ENCODE data around the gene BTNL2. TPM values are rescaled to one million over a fixed set of nuclear protein-coding genes. Genes with fewer than 3 reads are reported as not detected.

BTNL2 gene
- total and polyA plus RNA-seq, 9 of the 15 experiments (the other 6 are each of a cell fraction or from before 2014, with no cell fraction given): not detected

GRCh38 chr6:32370505-32370904 is 36.5 kb downstream of the BTNL2 start:
- CTCF ChIA-PET (ENCODE audit: low intra/inter-chr PET ratio): no interaction called here
- in situ Hi-C loops (cut with MboI) (no loop called here), intact Hi-C loops (cut with micrococcal nuclease) (no loop called here)
- Histone ChIP-seq H3K27me3 (ENCODE audit: control insufficient read depth in 2 of 2, insufficient read depth in 2 of 2, low read length in 2 of 2) (peaks cover 7 to 24% of the 10 kb centered on the region in 2 experiments; a peak in 4 of 5 replicates), H3K4me1 (replicated peaks in 1 of 2; ENCODE audit: control insufficient read depth in 2 of 2, insufficient read depth in 2 of 2, low read length in 2 of 2) (no peaks in the 10 kb centered on the region), H3K36me3 (ENCODE audit: control insufficient read depth, insufficient read depth, low read length) (no peaks in the 10 kb centered on the region), H2AFZ (ENCODE audit: low read depth, low read length) (no peak overlapping the region), H3K4me2 (ENCODE audit: insufficient read depth, low read length) (no peak overlapping the region), H3K9ac (ENCODE audit: insufficient read depth in 1 of 2, low read depth in 2 of 2, low read length in 2 of 2) (no peak overlapping the region), H3K9me1 (ENCODE audit: control insufficient read depth, insufficient read depth, low read length) (no peaks in the 10 kb centered on the region), H3K4me3 (no peak overlapping the region), H4K20me1 (replicated peaks; ENCODE audit: control insufficient read depth, insufficient read depth, low read length) (no peaks in the 10 kb centered on the region), H3K27ac (ENCODE audit: extremely low read depth, low read depth, low read length) (no peak overlapping the region), H3K79me2 (ENCODE audit: control insufficient read depth, insufficient read depth, low read length) (no peaks in the 10 kb centered on the region), H3K9me3 (replicated peaks; ENCODE audit: control insufficient read depth, insufficient read depth, low read depth, low read length) (no peaks in the 10 kb centered on the region)
- ATAC-seq: no peak
- no peak for TF ChIP-seq KDM4B (IDR thresholded peaks at IDR 0.05; ENCODE audit: borderline replicate concordance in 2 of 2, low read depth in 1 of 2)
- no peak for TF ChIP-seq ZKSCAN1 (IDR thresholded peaks at IDR 0.05; ENCODE audit: low read depth, low read length)
- TF ChIP-seq KDM5B (IDR thresholded peaks at IDR 0.05; ENCODE audit: insufficient replicate concordance, low read depth, low read length): no peak
- TF ChIP-seq USF1 (CRISPR knock-in tag; IDR thresholded peaks at IDR 0.05): no peak
- no peak for TF ChIP-seq ZNF384 (IDR thresholded peaks at IDR 0.05; ENCODE audit: low read depth, low read length)
- TF ChIP-seq HMG20A (CRISPR knock-in tag; conservative IDR thresholded peaks at IDR 0.05): no peak
- TF ChIP-seq HNRNPK (IDR thresholded peaks at IDR 0.05; ENCODE audit: low read depth, low read length, poor library complexity, severe bottlenecking): no peak
- TF ChIP-seq ZBTB40 (IDR thresholded peaks at IDR 0.05): no peak
- TF ChIP-seq ZBTB40 (CRISPR knock-in tag; IDR thresholded peaks at IDR 0.05): no peak
- TF ChIP-seq ZNF445 (CRISPR knock-in tag; IDR thresholded peaks at IDR 0.05; ENCODE audit: low read depth): no peak
- TF ChIP-seq ZNF24 (IDR thresholded peaks at IDR 0.05): no peak
- no peak for TF ChIP-seq PYGO2 (tag; IDR thresholded peaks at IDR 0.05)
- no peak for DNase-seq (ENCODE audit: extremely low read depth in 1 of 4, low spot score in 3 of 4)
- 4% methylated on average over 2 of the region's 2 CpGs for WGBS (ENCODE audit: insufficient coverage, low coverage, missing lambda C conversion rate)
- POLR2A ChIA-PET: no interaction called here
- BruUV-seq (replicated peaks): no TSS peak
- no peak for FAIRE-seq
